ENCODE data around the gene NTN1.

NTN1 gene

GRCh38 chr17:9283909-9284308 lies 262.6 kb downstream of the NTN1 start:
- no peak for DNase-seq (ENCODE audit: low read depth)

GRCh38 chr17:9284884-9285283 lies 263.6 kb downstream of the NTN1 start:
- DNase-seq (ENCODE audit: low read depth), result no peak

GRCh38 chr17:9285602-9286427 lies 264.5 kb downstream of the NTN1 start:
- no peak for DNase-seq (ENCODE audit: low read depth)

- no peak for DNase-seq (ENCODE audit: low read depth)
These were observed 265.1 kb downstream of the NTN1 start for GRCh38 chr17:9286434-9286833.

- DNase-seq (ENCODE audit: low read depth), result no peak
These were observed 266.0 kb downstream of the NTN1 start for GRCh38 chr17:9287306-9287705.

GRCh38 chr17:9290226-9290613 lies 268.9 kb downstream of the NTN1 start:
- DNase-seq (ENCODE audit: low read depth), result no peak

GRCh38 chr17:9291912-9292560 lies 270.7 kb downstream of the NTN1 start:
- no peak for DNase-seq (ENCODE audit: low read depth)

GRCh38 chr17:9292561-9292941 lies 271.2 kb downstream of the NTN1 start:
- DNase-seq (ENCODE audit: low read depth), result no peak

Data from CMK (cell line).